NCI-H1436 (cell line): ENCODE measurements around the gene CYB5R4.

Experiments used
- DNase-seq: peaks from one replicate; lab custom pipeline; 2025; lab: John Stamatoyannopoulos, UW

Gene CYB5R4

DNA sequence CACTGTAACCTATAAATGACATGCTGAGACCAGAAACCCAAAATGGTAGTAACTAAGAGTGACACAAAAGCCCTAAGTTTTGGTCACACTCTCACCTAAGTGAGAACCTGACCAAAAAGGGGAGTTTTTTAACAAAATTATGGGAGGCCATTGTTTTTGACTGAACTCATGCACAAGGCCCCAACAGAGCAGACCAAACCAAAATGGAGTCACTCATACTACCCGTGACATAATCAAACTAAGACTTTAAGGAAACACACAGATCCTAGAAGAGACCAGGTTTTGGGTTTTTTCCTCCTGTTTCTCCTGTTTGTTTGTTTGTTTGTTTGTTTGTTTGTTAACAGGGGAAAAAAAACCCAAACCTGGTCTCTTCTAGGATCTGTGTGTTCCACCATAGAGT, 124.9 kb downstream of the CYB5R4 start:
- no peak for DNase-seq

DNA sequence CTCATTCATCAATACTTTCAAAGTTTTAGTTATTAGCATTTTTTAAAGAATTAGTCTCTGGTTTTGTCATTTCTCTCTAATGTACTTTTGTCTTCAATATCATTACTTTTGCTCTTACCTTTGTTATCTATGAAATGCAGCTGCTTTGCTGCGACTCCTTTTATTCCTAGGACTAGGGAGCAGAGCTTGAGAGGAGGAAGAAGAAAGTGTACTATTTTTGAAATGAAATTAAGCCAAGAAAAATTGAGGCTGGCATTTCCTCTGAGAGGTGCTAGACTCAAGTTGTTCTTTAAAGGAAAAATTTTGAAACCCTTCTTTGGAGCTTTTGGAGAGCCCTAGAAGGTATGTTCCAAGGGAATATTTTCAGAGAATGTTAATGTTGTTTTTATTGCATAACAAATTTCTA, 125.8 kb downstream of the CYB5R4 start:
- DNase-seq = no peak

DNA sequence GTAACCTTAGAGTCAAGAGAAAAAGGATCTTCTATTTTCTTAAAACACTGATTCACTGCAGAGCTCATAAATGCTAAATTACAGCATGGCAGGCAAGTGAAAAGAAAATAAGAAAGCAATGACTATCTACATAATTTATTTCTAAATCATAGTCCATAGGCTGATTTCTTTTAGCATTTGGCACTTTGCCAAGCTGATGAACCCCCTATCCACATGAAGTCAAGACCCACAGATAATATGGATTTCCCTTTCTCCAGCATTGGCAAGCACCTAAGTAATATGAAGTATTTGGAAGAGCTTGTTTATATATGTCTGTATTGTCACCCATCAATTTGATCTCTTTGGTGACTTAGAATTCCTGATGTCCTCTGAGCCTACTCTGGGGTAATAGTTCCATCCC, 126.2 kb downstream of the CYB5R4 start:
- DNase-seq = no peak

DNA sequence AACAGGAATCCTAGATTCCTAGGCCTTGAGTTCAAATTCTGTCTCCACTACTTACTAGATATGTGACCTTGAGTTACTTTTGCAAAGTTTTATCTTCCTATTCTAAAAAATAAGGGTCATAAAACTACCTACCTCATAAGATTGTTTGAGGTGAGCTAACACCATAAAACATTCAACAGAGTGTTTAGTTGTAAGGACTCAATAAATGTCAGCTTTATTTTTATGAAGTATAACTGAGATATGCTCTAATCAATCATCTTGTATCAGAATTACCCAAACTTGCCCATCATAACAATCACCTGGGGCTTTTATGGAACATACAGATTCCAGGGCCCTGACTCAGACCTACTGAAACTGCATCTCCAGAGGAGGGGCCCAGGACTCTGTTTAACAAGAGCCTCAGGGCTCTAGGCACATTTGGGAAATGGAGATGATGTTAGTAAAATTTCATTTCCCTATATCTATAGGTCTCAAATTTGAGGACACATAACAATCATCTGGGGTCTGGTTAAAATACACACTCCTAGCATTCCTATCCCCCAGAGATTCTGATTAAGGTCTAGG, 138.6 kb downstream of the CYB5R4 start:
- no peak for DNase-seq

DNA sequence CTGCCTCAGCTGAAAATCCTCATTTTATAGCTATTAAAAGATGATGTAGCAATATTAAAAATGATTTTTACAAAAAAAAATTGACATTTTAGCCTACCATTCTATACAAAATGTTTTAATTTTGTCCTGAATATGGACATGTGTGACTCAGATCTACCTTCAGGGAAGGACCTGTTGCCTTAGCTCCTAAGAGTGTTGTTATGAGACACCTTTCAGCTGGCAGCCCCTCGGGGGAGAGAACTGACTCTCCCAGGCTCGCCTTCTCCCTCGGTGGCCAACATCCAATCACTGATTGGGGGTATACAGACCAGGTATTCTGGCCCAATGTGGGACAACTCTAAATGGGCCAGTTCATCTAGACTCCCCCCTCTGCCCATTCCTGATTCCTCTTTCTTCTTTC, 141.6 kb downstream of the CYB5R4 start:
- DNase-seq = no peak

DNA sequence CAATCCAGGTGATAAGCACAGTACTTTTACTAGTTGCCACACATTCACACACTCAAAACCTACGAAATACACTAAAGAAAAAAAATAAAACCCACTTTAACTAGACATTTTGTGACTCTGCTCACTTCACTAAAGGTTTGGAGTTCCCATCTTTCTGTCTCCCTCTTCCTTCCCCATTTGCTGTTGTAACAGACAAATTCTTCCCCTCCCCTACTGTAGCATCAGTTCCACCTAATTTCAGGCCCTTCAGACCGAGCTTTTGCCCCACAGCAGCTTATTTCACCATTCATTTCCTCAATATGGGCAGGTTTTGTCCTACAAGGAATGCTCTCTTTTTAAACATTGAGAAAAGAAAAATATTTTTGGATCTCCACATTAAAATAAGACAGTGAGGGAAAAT, 142.7 kb downstream of the CYB5R4 start:
- DNase-seq = no peak

DNA sequence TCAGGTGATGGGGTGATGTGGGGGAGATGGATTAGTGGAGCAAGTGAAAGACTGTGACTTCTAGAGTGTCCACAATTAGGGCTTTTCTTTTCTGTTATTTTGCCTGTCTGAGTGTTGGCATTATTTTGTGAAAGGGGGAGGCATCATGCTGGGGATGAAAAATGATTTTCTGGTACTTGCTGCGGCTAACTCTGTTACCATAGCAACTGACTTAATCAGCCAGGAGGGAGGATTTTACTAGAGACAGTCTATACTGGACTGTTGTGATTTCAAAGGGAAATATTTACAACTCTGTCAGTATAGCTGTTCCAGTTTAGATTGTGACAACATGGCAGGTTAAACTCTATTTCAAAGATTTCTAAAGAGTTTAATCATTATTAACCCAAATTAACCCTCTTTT, 143.6 kb downstream of the CYB5R4 start:
- no peak for DNase-seq

DNA sequence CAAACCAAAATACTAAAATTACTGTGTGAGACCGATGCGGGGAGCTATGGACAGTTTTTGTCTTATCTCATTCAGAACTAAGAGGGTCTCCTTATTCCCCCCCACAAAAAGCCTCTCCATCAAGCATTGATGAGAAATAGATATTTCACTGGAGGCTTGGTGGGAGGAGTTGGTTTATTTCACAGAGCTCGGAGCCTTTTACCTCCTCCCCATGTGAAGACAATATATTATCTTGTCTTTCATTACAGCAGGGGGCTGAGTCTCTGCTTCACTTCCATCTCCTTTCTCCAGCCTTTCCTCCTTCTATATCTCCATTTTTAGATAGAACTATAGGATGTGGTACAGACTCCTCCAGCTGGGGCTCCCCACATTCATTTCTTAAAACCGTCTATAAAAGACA, 144.2 kb downstream of the CYB5R4 start:
- no peak for DNase-seq

DNA sequence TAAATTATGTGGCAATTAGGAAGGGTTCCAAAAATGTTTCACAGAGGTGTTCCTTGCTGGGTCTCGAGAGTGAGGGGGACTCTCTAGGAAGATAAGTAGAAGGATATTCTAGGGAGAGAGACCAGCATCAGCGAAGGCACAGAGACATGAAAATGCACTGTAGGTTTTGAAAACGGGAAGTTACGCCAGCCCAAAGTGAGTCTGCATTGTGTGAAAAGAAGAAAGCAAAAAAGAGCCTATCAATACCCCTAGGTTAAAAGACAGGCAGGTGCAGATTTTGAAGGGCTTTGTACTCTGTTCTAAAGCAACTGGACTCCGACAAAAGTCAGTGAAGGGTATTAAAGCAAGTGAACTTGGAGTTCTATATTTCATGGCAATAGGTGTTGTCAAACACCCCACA, 148.4 kb downstream of the CYB5R4 start:
- no peak for DNase-seq

DNA sequence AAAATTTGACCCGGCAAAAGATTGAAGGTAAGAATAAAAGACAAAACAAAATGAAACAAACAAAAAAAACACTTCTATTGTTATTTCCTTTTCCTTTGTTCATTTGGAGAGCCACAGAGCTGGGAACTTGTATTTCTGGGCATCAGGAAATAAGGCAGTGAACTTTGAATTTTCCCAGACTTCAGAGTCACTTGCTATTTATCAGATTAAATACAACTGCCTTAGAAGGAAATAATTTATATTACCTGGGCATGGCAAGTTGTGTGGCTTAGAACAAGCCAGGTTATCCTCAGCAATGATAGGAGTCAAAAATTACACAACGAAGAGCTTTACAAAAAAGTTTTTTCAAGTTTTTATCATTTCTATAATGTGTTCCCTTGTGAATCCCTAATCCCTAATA, 153.9 kb downstream of the CYB5R4 start:
- no peak for DNase-seq

DNA sequence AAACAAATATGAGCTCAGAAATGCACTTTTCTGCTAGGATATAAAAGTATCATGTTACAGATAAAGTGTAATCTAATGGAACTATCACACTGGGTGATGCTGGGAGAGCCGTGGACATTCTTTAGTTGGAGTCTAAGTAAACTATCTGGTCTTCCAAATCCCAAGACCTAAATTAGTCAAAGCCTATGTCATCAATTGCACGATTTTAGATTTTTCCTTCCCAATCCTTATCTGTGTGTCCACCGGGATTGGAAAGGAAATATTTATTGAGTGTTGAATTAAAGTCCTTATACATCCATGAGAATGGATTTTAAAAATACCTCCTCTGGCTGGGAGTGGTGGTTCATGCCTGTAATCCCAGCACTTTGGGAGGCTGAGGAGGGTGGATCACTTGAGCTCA, 154.4 kb downstream of the CYB5R4 start:
- no peak for DNase-seq

DNA sequence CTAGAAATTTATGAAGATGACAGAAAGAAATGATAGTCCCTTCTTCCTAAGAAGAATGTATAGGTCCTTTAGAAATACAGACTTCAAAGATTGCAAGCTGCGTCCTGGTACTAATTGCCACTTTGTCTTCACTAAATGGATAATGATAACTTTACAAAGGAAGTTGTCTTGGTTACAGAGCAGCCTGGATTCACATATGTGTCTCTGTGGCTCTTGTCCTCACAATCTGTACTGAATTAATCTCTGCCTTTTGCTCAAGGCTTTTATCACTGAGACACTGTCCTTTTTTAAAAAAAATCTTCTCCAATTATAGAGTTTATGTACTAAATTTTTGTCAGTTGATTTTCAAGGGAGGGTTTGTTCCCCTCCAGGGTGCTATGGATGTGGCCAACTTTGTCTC, 156.5 kb downstream of the CYB5R4 start:
- DNase-seq = no peak
